Neural cell (in vitro differentiated cells): ENCODE data around the gene AOAH.

ENCODE experiments used
- CTCF ChIP-seq: fragments of 450-650 bp; IDR thresholded peaks from 2 replicates; pipeline ENCODE4 v1.5.1; 2014; ENCODE audit warnings: antibody characterized with exemption, mild to moderate bottlenecking, moderate library complexity; ENCODE audit not compliant: poor library complexity, severe bottlenecking
- EZH2 ChIP-seq: fragments of 200-600, 300-800 bp; shearing (Covaris generic), sonication (generic); IDR thresholded peaks from 2 replicates; pipeline ENCODE4 v1.6.1; 2014; ENCODE audit warnings: antibody characterized with exemption, low read length, borderline replicate concordance, mild to moderate bottlenecking; ENCODE audit not compliant: insufficient read depth, poor library complexity, severe bottlenecking

- TF ChIP-seq CTCF (no peak), EZH2 (no peak)
Observed at GRCh38 chr7:36707898-36708297, 16.4 kb downstream of the AOAH start.
